HepG2 (cell line): ENCODE measurements around the gene MFSD12. TPM values are rescaled to one million over a fixed set of nuclear protein-coding genes. Genes with fewer than 3 reads are reported as not detected.

ENCODE experiments used
- HDAC6 ChIP-seq: fragments of 200-600 bp; sonication (generic); IDR thresholded peaks from 2 replicates; pipeline ENCODE4 v1.7.0; 2017; ENCODE audit warnings: mild to moderate bottlenecking, antibody characterized with exemption, low read length, low read depth
- MXD4 ChIP-seq: IDR thresholded peaks from 2 replicates; pipeline ENCODE4 v1.6.1; 2016; ENCODE audit warnings: mild to moderate bottlenecking, missing biosample characterization, missing genetic modification reagents
- NR2F6 ChIP-seq, 2 experiments: IDR thresholded peaks; 2 replicates each; pipeline ENCODE4 v1.6.1; 2016; ENCODE audit warnings: antibody characterized with exemption in 1 of 2, mild to moderate bottlenecking in 1 of 2
- RERE ChIP-seq: IDR thresholded peaks from 2 replicates; pipeline ENCODE4 v1.6.1; 2016; ENCODE audit warnings: low read depth, missing genetic modification reagents, missing compliant biosample characterization
- SNAI1 ChIP-seq: sonication (generic); formaldehyde crosslinking; IDR thresholded peaks from 2 replicates; pipeline ENCODE4 v1.5.0; 2020; ENCODE audit warnings: mild to moderate bottlenecking, missing genetic modification reagents, borderline replicate concordance
- TSC22D2 ChIP-seq: sonication (generic); formaldehyde crosslinking; IDR thresholded peaks from 2 replicates; pipeline ENCODE4 v1.5.1; 2020; ENCODE audit warnings: missing genetic modification reagents, mild to moderate bottlenecking, borderline replicate concordance
- ZNF34 ChIP-seq: sonication (generic); formaldehyde crosslinking; IDR thresholded peaks from 2 replicates; pipeline ENCODE4 v1.4.0; 2020; ENCODE audit warnings: mild to moderate bottlenecking, missing genetic modification reagents, borderline replicate concordance
- ZNF407 ChIP-seq: sonication (generic); formaldehyde crosslinking; IDR thresholded peaks from one replicate; pipeline ENCODE4 v1.5.1; 2020; ENCODE audit warnings: mild to moderate bottlenecking, missing genetic modification reagents; ENCODE audit errors: not compliant biosample characterization
- ZNF704 ChIP-seq: sonication (generic); formaldehyde crosslinking; IDR thresholded peaks from 2 replicates; pipeline ENCODE4 v1.8.1; 2023; ENCODE audit warnings: mild to moderate bottlenecking, inconsistent platforms, moderate library complexity, missing genetic modification reagents, borderline replicate concordance
- polyA plus RNA-seq, 8 experiments: library from polyadenylated mRNA; depleted of rRNA in 3 of 8; stranded (reverse) in 7 of 8; unstranded in 1 of 8; fragments of >200 nt; fragmentation: Illumina TruSeq in 4 of 8; extraction: Trizol in 4 of 8; gene quantifications; 2 replicates each; pipeline versions ENCODE4 v1.2.1 to v1.2.3, GENCODE V29; 2011 to 2016; ENCODE audit warnings: low read depth in 4 of 8, missing spikeins in 1 of 8, mixed read lengths in 1 of 8; ENCODE audit not compliant: insufficient read depth in 1 of 8
- total RNA-seq, 5 experiments: library from RNA; depleted of rRNA; stranded (reverse); fragments of >200 nt; fragmentation: Illumina TruSeq; extraction: Trizol; gene quantifications; 2 replicates each; pipeline ENCODE4 v1.2.3, GENCODE V29; 2016; ENCODE audit warnings: low read depth in 1 of 5
- TF ChIP-seq, protein P1 (sequence below): sonication (generic); formaldehyde crosslinking; conservative IDR thresholded peaks from 2 replicates; pipeline ENCODE4 v1.4.0; 2020; ENCODE audit warnings: missing genetic modification reagents

MFSD12 gene
- total and polyA plus RNA-seq, 2 of the 13 experiments (the other 11 are each of a cell fraction or from before 2014, with no cell fraction given) = 27.2 to 29.1 TPM

GRCh38 chr19:3500429-3501101 is 56.8 kb downstream of the MFSD12 start, which contains the start of gene DOHH (continued):
- TF ChIP-seq RERE (CRISPR knock-in tag) = no peak
- TF ChIP-seq TSC22D2 = peak; percentile 95
- no peak for TF ChIP-seq NR2F6 (IDR thresholded peaks at IDR 0.05)
- no peak; the same call in 1 of the 2 replicates for TF ChIP-seq NR2F6 (CRISPR knock-in tag; IDR thresholded peaks at IDR 0.05)
- TF ChIP-seq ZNF704 (CRISPR knock-in tag) = no peak; the same call in 1 of the 2 replicates
- TF ChIP-seq ZNF407 = peak; percentile 82
- TF ChIP-seq SNAI1 (CRISPR knock-in tag) = 0 out of 2 replicates have a peak, but pooled peaks have one; percentile 71
- peak; percentile 96; the same call in 1 of the 2 replicates for TF ChIP-seq ZNF34 (CRISPR knock-in tag)
- TF ChIP-seq, protein P1, sequence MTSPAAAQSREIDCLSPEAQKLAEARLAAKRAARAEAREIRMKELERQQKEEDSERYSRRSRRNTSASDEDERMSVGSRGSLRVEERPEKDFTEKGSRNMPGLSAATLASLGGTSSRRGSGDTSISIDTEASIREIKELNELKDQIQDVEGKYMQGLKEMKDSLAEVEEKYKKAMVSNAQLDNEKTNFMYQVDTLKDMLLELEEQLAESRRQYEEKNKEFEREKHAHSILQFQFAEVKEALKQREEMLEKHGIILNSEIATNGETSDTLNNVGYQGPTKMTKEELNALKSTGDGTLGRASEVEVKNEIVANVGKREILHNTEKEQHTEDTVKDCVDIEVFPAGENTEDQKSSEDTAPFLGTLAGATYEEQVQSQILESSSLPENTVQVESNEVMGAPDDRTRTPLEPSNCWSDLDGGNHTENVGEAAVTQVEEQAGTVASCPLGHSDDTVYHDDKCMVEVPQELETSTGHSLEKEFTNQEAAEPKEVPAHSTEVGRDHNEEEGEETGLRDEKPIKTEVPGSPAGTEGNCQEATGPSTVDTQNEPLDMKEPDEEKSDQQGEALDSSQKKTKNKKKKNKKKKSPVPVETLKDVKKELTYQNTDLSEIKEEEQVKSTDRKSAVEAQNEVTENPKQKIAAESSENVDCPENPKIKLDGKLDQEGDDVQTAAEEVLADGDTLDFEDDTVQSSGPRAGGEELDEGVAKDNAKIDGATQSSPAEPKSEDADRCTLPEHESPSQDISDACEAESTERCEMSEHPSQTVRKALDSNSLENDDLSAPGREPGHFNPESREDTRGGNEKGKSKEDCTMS (CRISPR knock-in tag) = no peak
- no peak for TF ChIP-seq HDAC6
- peak; percentile 93 for TF ChIP-seq MXD4
